ENCODE data around the gene SEM1.

- TF ChIP-seq POLR2A (IDR thresholded peaks at IDR 0.05; ENCODE audit: low read depth, low read length) = no peak
- no peak for TF ChIP-seq CTCF (conservative IDR thresholded peaks at IDR 0.05; ENCODE audit: low read depth, low read length)
- TF ChIP-seq USF2 (IDR thresholded peaks at IDR 0.05; ENCODE audit: low read depth, low read length) = no peak
- no peak for TF ChIP-seq MAFK (IDR thresholded peaks at IDR 0.05; ENCODE audit: low read depth, low read length)
- no peak for TF ChIP-seq RFX5 (IDR thresholded peaks at IDR 0.05; ENCODE audit: low read depth, low read length)
- no peak for TF ChIP-seq FOS (IDR thresholded peaks at IDR 0.05; ENCODE audit: low read depth, low read length)
- no peak for TF ChIP-seq SMC3 (IDR thresholded peaks at IDR 0.05; ENCODE audit: low read depth, low read length)
- TF ChIP-seq, protein P1, sequence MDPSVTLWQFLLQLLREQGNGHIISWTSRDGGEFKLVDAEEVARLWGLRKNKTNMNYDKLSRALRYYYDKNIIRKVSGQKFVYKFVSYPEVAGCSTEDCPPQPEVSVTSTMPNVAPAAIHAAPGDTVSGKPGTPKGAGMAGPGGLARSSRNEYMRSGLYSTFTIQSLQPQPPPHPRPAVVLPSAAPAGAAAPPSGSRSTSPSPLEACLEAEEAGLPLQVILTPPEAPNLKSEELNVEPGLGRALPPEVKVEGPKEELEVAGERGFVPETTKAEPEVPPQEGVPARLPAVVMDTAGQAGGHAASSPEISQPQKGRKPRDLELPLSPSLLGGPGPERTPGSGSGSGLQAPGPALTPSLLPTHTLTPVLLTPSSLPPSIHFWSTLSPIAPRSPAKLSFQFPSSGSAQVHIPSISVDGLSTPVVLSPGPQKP (IDR thresholded peaks at IDR 0.05; ENCODE audit: borderline replicate concordance, low read depth, low read length) = no peak
- TF ChIP-seq MXI1 (IDR thresholded peaks at IDR 0.05; ENCODE audit: borderline replicate concordance, low read depth, low read length) = no peak
Observed at GRCh38 chr7:96699219-96699871, 10.3 kb downstream of the SEM1 start.
